Caco-2 (cell line): ENCODE measurements around the gene PDK1. TPM values are rescaled to one million over a fixed set of nuclear protein-coding genes. Genes with fewer than 3 reads are reported as not detected.

Experiments used
- BruUV-seq: library from RNA; stranded (reverse); fragments of 400-500 nt; replicated peaks from 2 replicates; lab custom pipeline; 2021; lab: Mats Ljungman, UMichigan
- CTCF ChIA-PET: fragments of 300-600 bp; sonication (Branson Sonifier 250); formaldehyde crosslinking; loops from one replicate; lab custom pipeline; 2022; ENCODE audit warnings: antibody characterized with exemption; lab: Charles Lee
- POLR2A ChIA-PET: fragments of 300-600 bp; sonication (Branson Sonifier 250); formaldehyde crosslinking; loops from one replicate; lab custom pipeline; 2022; ENCODE audit warnings: antibody characterized with exemption; lab: Charles Lee
- DNase-seq, 2 experiments: peaks; one replicate each; pipeline versions ENCODE4 v3.0.0 to v3.0.0-alpha.2; 2020 to 2022
- H3K27me3 ChIP-seq: replicated peaks from 2 replicates; pipeline ENCODE4 v1.6.0; 2011; ENCODE audit warnings: low read length; ENCODE audit not compliant: control insufficient read depth, insufficient read depth
- H3K36me3 ChIP-seq: 2 replicates; pipeline ENCODE4 v1.5.1; 2011; ENCODE audit warnings: low read length; ENCODE audit not compliant: control insufficient read depth, insufficient read depth
- H3K4me1 ChIP-seq: fragments of 250-450 bp; sonication (Bioruptor Pico); 2 replicates; pipeline ENCODE4 v1.5.1; 2020; ENCODE audit warnings: mild to moderate bottlenecking
- H3K4me3 ChIP-seq: 2 replicates; pipeline ENCODE4 v1.5.1; 2011; ENCODE audit warnings: low read depth, mild to moderate bottlenecking, control low read depth, low read length
- H3K9me3 ChIP-seq: fragments of 250-450 bp; sonication (Bioruptor Pico); 2 replicates; pipeline ENCODE4 v1.5.1; 2020; ENCODE audit warnings: mild to moderate bottlenecking, moderate library complexity
- H3K27ac Mint-ChIP-seq: one replicate; pipeline ENCODE4 v1.8.0; 2022; ENCODE audit warnings: mixed read lengths; ENCODE audit not compliant: unreplicated experiment
- H3K27me3 Mint-ChIP-seq: one replicate; pipeline ENCODE4 v1.8.0; 2022; ENCODE audit warnings: mixed read lengths; ENCODE audit not compliant: insufficient read depth, unreplicated experiment
- H3K36me3 Mint-ChIP-seq: one replicate; pipeline ENCODE4 v1.8.0; 2022; ENCODE audit warnings: mild to moderate bottlenecking, mixed read lengths; ENCODE audit not compliant: insufficient read depth, unreplicated experiment
- H3K4me1 Mint-ChIP-seq: one replicate; pipeline ENCODE4 v1.8.0; 2022; ENCODE audit warnings: low read depth, mixed read lengths; ENCODE audit not compliant: unreplicated experiment
- H3K4me3 Mint-ChIP-seq: one replicate; pipeline ENCODE4 v1.8.0; 2022; ENCODE audit warnings: mild to moderate bottlenecking, moderate library complexity, mixed read lengths; ENCODE audit not compliant: unreplicated experiment
- H3K9me3 Mint-ChIP-seq: one replicate; pipeline ENCODE4 v1.8.0; 2022; ENCODE audit warnings: mixed read lengths; ENCODE audit not compliant: unreplicated experiment
- CTCF ChIP-seq, 2 experiments: fragments of 200-600 bp in 1 of 2; IDR thresholded peaks; 1 replicate in 1 of 2; 2 replicates in 1 of 2; pipeline versions ENCODE4 v1.5.1 to v1.8.0; 2011 to 2022; ENCODE audit warnings: antibody characterized with exemption in 1 of 2, control low read depth in 1 of 2, inconsistent platforms in 1 of 2, low read depth in 1 of 2, low read length in 1 of 2, mild to moderate bottlenecking in 1 of 2, moderate library complexity in 1 of 2; ENCODE audit not compliant: insufficient read depth in 1 of 2, severe bottlenecking in 1 of 2, unreplicated experiment in 1 of 2
- intact Hi-C: fragments of 100-400 bp; cut with micrococcal nuclease; formaldehyde crosslinking; loops from one replicate; pipeline ENCODE4 v1.10.0; 2022; ENCODE audit not compliant: unreplicated experiment
- total RNA-seq: library from RNA; stranded (reverse); gene quantifications from 2 replicates; pipeline ENCODE4 v1.2.3, GENCODE V29; 2022

The PDK1 gene
- total RNA-seq, 1 experiment from 2014 or later = 11.0 TPM

- intact Hi-C loops = no loop called here
- H3K27me3 Mint-ChIP-seq = no peaks in the 10 kb centered on the region
- no peak for DNase-seq
- H3K4me1 Mint-ChIP-seq = no peaks in the 10 kb centered on the region
- POLR2A ChIA-PET = no interaction called here
- H3K4me3 ChIP-seq = no peak overlapping the region
- CTCF ChIA-PET = no interaction called here
- peaks cover 19% of the 10 kb centered on the region for H3K9me3 Mint-ChIP-seq
- H3K36me3 ChIP-seq = no peaks in the 10 kb centered on the region
- no TSS peak for BruUV-seq
- no peak for TF ChIP-seq CTCF (IDR thresholded peaks at IDR 0.05; ENCODE audit: insufficient read depth in 1 of 2, low read depth in 1 of 2, low read length in 1 of 2, severe bottlenecking in 1 of 2, unreplicated experiment in 1 of 2)
- no peaks in the 10 kb centered on the region for H3K36me3 Mint-ChIP-seq
- H3K9me3 ChIP-seq = peaks cover 8% of the 10 kb centered on the region; the same call in 1 of the 2 replicates
- no peak overlapping the region for H3K27ac Mint-ChIP-seq
- H3K27me3 ChIP-seq = no peaks in the 10 kb centered on the region
- H3K4me3 Mint-ChIP-seq = no peak overlapping the region
- H3K4me1 ChIP-seq = no peaks in the 10 kb centered on the region
Observed at GRCh38 chr2:172655091-172655837, 99.4 kb downstream of the PDK1 start.

- Mint-ChIP-seq H3K36me3 (no peaks in the 10 kb centered on the region), H3K4me1 (no peaks in the 10 kb centered on the region), H3K9me3 (peaks cover 25% of the 10 kb centered on the region), H3K4me3 (no peak overlapping the region), H3K27ac (no peak overlapping the region), H3K27me3 (no peaks in the 10 kb centered on the region)
- POLR2A ChIA-PET = no interaction called here
- no peaks in the 10 kb centered on the region for H3K4me1 ChIP-seq
- DNase-seq = no peak
- H3K36me3 ChIP-seq = no peaks in the 10 kb centered on the region
- peaks cover 8% of the 10 kb centered on the region; the same call in 1 of the 2 replicates for H3K9me3 ChIP-seq
- CTCF ChIA-PET = no interaction called here
- no peaks in the 10 kb centered on the region for H3K27me3 ChIP-seq
- BruUV-seq = no TSS peak
- no peak for TF ChIP-seq CTCF (IDR thresholded peaks at IDR 0.05; ENCODE audit: insufficient read depth in 1 of 2, low read depth in 1 of 2, low read length in 1 of 2, severe bottlenecking in 1 of 2, unreplicated experiment in 1 of 2)
- intact Hi-C loops = no loop called here
- no peak overlapping the region for H3K4me3 ChIP-seq
Observed at GRCh38 chr2:172655838-172656573, 100.1 kb downstream of the PDK1 start.

Other genes with a start within 250 kb of the PDK1 start
- gene ITGA6, start 128.5 kb upstream of the PDK1 start, total RNA-seq = 27.8 and 33.0 TPM in 2 replicates
- 0.23 and 0.98 TPM in 2 replicates for gene RAPGEF4, start 179.8 kb downstream of the PDK1 start, total RNA-seq